BJ (cell line): ENCODE measurements around the gene TMPRSS15. TPM values are rescaled to one million over a fixed set of nuclear protein-coding genes. Genes with fewer than 3 reads are reported as not detected.

Experiments used
- CTCF ChIA-PET: fragments of 350-600 bp; formaldehyde crosslinking; extraction: SDS; loops from one replicate; lab custom pipeline; 2021; ENCODE audit warnings: antibody characterized with exemption, inconsistent platforms; lab: Yijun Ruan, JAX
- POLR2A ChIA-PET: fragments of 300-600 bp; sonication (Branson Sonifier 250); formaldehyde crosslinking; extraction: SDS; loops from one replicate; lab custom pipeline; 2021; ENCODE audit warnings: antibody characterized with exemption; lab: Charles Lee
- DNase-seq: peaks from one replicate; pipeline ENCODE4 v3.0.0-alpha.2; 2011; ENCODE audit warnings: low read depth
- H3K27me3 ChIP-seq: 2 replicates; pipeline ENCODE4 v1.6.0; 2011; ENCODE audit warnings: low read length; ENCODE audit not compliant: control insufficient read depth, insufficient read depth
- H3K36me3 ChIP-seq: 2 replicates; pipeline ENCODE4 v1.5.1; 2011; ENCODE audit warnings: low read length; ENCODE audit not compliant: control insufficient read depth, insufficient read depth
- H3K4me3 ChIP-seq: 2 replicates; pipeline ENCODE4 v1.5.1; 2011; ENCODE audit warnings: low read depth, mild to moderate bottlenecking, control low read depth, low read length
- CTCF ChIP-seq: IDR thresholded peaks from 2 replicates; pipeline ENCODE4 v1.5.1; 2011; ENCODE audit warnings: low read depth, mild to moderate bottlenecking, control low read depth, inconsistent platforms, low read length, moderate library complexity; ENCODE audit not compliant: insufficient read depth
- polyA plus RNA-seq: library from polyadenylated mRNA; depleted of rRNA; stranded (reverse); fragments of >200 nt; gene quantifications from 2 replicates; pipeline ENCODE4 v1.2.3, GENCODE V29; 2011

Gene TMPRSS15
- polyA plus RNA-seq, 1 experiment, result not detected

DNA sequence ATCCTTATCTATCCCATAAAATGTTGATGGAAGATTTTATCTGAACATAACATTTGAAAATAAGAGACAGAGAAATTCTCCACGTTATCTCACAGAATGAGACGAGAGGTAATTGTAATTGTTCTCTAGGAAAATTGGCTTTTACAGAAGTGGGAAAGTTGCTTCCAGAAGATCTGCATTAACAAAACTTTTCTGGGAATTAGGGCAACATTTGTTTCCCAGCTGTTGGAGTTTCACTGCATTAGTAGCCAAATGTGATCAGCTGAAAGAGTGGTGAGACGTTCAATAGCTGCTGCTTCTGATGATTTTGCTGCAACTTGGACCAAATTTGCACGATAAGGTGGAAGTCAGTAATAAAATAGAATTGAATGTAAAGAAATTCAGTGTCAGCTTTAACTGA lies 151.3 kb downstream of the TMPRSS15 start:
- no peak for DNase-seq
- ChIA-PET POLR2A (no interaction called here), CTCF (no interaction called here)
- H3K36me3 ChIP-seq, result no peaks in the 10 kb centered on the region
- no peaks in the 10 kb centered on the region for H3K27me3 ChIP-seq
- no peak overlapping the region for H3K4me3 ChIP-seq
- TF ChIP-seq CTCF, result no peak

- no peaks in the 10 kb centered on the region for H3K27me3 ChIP-seq
- DNase-seq, result no peak
- no peaks in the 10 kb centered on the region for H3K36me3 ChIP-seq
- CTCF ChIA-PET, result no interaction called here
- POLR2A ChIA-PET, result no interaction called here
- H3K4me3 ChIP-seq, result no peak overlapping the region
- TF ChIP-seq CTCF, result no peak
These were observed 152.5 kb downstream of the TMPRSS15 start for GRCh38 chr21:18251065-18251464.

- Histone ChIP-seq H3K27me3 (no peaks in the 10 kb centered on the region), H3K4me3 (no peak overlapping the region), H3K36me3 (no peaks in the 10 kb centered on the region)
- ChIA-PET POLR2A (no interaction called here), CTCF (no interaction called here)
- TF ChIP-seq CTCF, result no peak
- no peak for DNase-seq
These were observed 153.9 kb downstream of the TMPRSS15 start for GRCh38 chr21:18249672-18250071.

DNA sequence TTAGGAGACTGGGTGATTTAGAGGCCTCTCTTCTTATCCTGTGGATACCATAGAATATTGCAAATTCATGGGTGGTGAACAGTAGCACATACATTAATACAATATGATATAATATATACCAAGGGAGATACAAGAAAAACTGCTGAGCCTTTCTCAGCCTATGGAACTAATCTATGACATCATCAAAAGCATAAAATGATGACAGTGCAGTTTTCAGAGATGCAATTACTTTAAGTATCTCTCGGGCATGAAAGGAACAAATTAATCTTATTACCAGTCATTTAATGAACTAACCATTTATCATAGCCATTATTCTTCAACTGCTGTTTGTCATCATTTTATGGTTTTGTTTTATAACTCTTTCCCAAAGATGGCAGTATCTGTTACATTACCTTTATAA lies 155.4 kb downstream of the TMPRSS15 start:
- no peak for DNase-seq
- no peak overlapping the region for H3K4me3 ChIP-seq
- H3K36me3 ChIP-seq, result no peaks in the 10 kb centered on the region
- no peak for TF ChIP-seq CTCF
- H3K27me3 ChIP-seq, result no peaks in the 10 kb centered on the region
- POLR2A ChIA-PET, result no interaction called here
- CTCF ChIA-PET, result no interaction called here

DNA sequence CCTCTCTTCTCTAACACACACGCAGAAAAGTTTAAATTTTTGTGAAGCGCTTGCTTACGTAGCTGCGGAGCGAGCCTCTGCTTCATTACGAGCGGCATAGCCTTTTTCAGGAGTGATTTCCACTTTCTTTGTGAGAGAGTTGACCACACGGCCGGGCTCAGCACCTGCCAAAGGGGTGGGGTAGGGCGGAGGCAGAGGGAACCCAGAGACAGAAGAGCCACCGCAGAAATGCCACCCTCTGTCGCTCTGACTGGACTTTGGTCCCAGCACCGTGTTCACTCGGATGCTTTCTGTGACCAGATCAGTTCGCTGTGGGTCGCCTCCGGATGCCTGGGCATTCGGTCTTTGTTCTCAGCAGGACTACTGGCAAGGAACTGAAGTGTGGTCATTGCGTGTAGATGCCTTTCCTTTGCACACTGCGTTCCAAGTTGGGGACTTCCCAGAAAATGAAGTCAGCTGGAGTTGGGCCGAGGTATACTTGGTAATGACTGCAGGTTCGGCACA lies 158.1 kb downstream of the TMPRSS15 start:
- Histone ChIP-seq H3K36me3 (no peaks in the 10 kb centered on the region), H3K4me3 (no peak overlapping the region), H3K27me3 (no peaks in the 10 kb centered on the region)
- TF ChIP-seq CTCF, result no peak
- ChIA-PET POLR2A (no interaction called here), CTCF (no interaction called here)
- DNase-seq, result no peak
